Measurements from ENCODE around the gene PARP11.
A peak's percentile ranks its signal among the peaks of the same experiment; 100 is the strongest.
"Not testable (repeated sequence)": the region's sequence is repeated elsewhere in the genome, so short reads cannot be mapped to it uniquely, and the experiment has no call there.

The PARP11 gene

GRCh38 chr12:3882896-3883564 lies 9.8 kb upstream of the PARP11 start:
- H3K9me3 ChIP-seq (ENCODE audit: insufficient read depth, low read depth, low read length): no peaks in the 10 kb centered on the region
- no peak overlapping the region for H3K4me3 ChIP-seq (ENCODE audit: low read length)
- 58% methylated on average over 6 of the region's 7 CpGs for WGBS
- no peaks in the 10 kb centered on the region for H3K36me3 ChIP-seq (ENCODE audit: insufficient read depth, low read length)
- peaks cover 30% of the 10 kb centered on the region for H3K4me1 ChIP-seq (ENCODE audit: insufficient read depth, low read length)
- no peak overlapping the region for H3K9ac ChIP-seq (ENCODE audit: low read depth, low read length)
- no peak overlapping the region for H3K27ac ChIP-seq (ENCODE audit: low read depth, low read length)
- no peaks in the 10 kb centered on the region for H3K27me3 ChIP-seq (ENCODE audit: insufficient read depth, low read length)

GRCh38 chr12:3882406-3882805 lies 9.2 kb upstream of the PARP11 start:
- Histone ChIP-seq H3K9me3 (ENCODE audit: insufficient read depth, low read depth, low read length) (no peaks in the 10 kb centered on the region), H3K27me3 (ENCODE audit: insufficient read depth, low read length) (no peaks in the 10 kb centered on the region), H3K4me3 (ENCODE audit: low read length) (no peak overlapping the region), H3K9ac (ENCODE audit: low read depth, low read length) (no peak overlapping the region), H3K4me1 (ENCODE audit: insufficient read depth, low read length) (peaks cover 30% of the 10 kb centered on the region), H3K36me3 (ENCODE audit: insufficient read depth, low read length) (no peaks in the 10 kb centered on the region), H3K27ac (ENCODE audit: low read depth, low read length) (no peak overlapping the region)
- 53% methylated on average over 3 of the region's 4 CpGs for WGBS

- no peaks in the 10 kb centered on the region for H3K27me3 ChIP-seq (ENCODE audit: insufficient read depth, low read length)
- H3K9ac ChIP-seq (ENCODE audit: low read depth, low read length): no peak overlapping the region; the same call in 1 of the 2 replicates
- 58% methylated on average over 11 of the region's 11 CpGs for WGBS
- H3K4me3 ChIP-seq (ENCODE audit: low read length): no peak overlapping the region; the same call in 1 of the 2 replicates
- peaks cover 30% of the 10 kb centered on the region for H3K4me1 ChIP-seq (ENCODE audit: insufficient read depth, low read length)
- no peaks in the 10 kb centered on the region for H3K36me3 ChIP-seq (ENCODE audit: insufficient read depth, low read length)
- H3K27ac ChIP-seq (ENCODE audit: low read depth, low read length): no peak overlapping the region; the same call in 1 of the 2 replicates
- no peaks in the 10 kb centered on the region for H3K9me3 ChIP-seq (ENCODE audit: insufficient read depth, low read depth, low read length)
These were observed 8.2 kb upstream of the PARP11 start for GRCh38 chr12:3881281-3881950.

- Histone ChIP-seq H3K9ac (ENCODE audit: low read depth, low read length) (no peak overlapping the region), H3K4me3 (ENCODE audit: low read length) (no peak overlapping the region), H3K9me3 (ENCODE audit: insufficient read depth, low read depth, low read length) (no peaks in the 10 kb centered on the region), H3K27me3 (ENCODE audit: insufficient read depth, low read length) (no peaks in the 10 kb centered on the region), H3K4me1 (ENCODE audit: insufficient read depth, low read length) (peaks cover 26% of the 10 kb centered on the region; the same call in 1 of the 2 replicates), H3K27ac (ENCODE audit: low read depth, low read length) (no peak overlapping the region), H3K36me3 (ENCODE audit: insufficient read depth, low read length) (no peaks in the 10 kb centered on the region)
- 95% methylated on average over 3 of the region's 3 CpGs for WGBS
These were observed 6.6 kb upstream of the PARP11 start for GRCh38 chr12:3879846-3880245.

GRCh38 chr12:3871356-3871755 lies 1.8 kb downstream of the PARP11 start:
- Histone ChIP-seq H3K36me3 (ENCODE audit: insufficient read depth, low read length) (no peaks in the 10 kb centered on the region), H3K27me3 (ENCODE audit: insufficient read depth, low read length) (no peaks in the 10 kb centered on the region), H3K9me3 (ENCODE audit: insufficient read depth, low read depth, low read length) (no peaks in the 10 kb centered on the region), H3K27ac (ENCODE audit: low read depth, low read length) (no peak overlapping the region), H3K4me1 (ENCODE audit: insufficient read depth, low read length) (peaks cover 9% of the 10 kb centered on the region), H3K9ac (ENCODE audit: low read depth, low read length) (no peak overlapping the region), H3K4me3 (ENCODE audit: low read length) (peak overlapping the region; percentile 4)
- WGBS: 90% methylated on average over 3 of the region's 4 CpGs

GRCh38 chr12:3869865-3870264 lies 3.3 kb downstream of the PARP11 start:
- 87% methylated on average over 2 of the region's 6 CpGs for WGBS
- Histone ChIP-seq H3K9ac (ENCODE audit: low read depth, low read length) (no peak overlapping the region), H3K27me3 (ENCODE audit: insufficient read depth, low read length) (no peaks in the 10 kb centered on the region), H3K9me3 (ENCODE audit: insufficient read depth, low read depth, low read length) (peaks cover 14% of the 10 kb centered on the region; the same call in 1 of the 2 replicates), H3K4me3 (ENCODE audit: low read length) (no peak overlapping the region), H3K36me3 (ENCODE audit: insufficient read depth, low read length) (no peaks in the 10 kb centered on the region), H3K4me1 (ENCODE audit: insufficient read depth, low read length) (peaks cover 9% of the 10 kb centered on the region), H3K27ac (ENCODE audit: low read depth, low read length) (no peak overlapping the region)

- H3K9me3 ChIP-seq (ENCODE audit: insufficient read depth, low read depth, low read length): peaks cover 14% of the 10 kb centered on the region; the same call in 1 of the 2 replicates
- no peak overlapping the region for H3K4me3 ChIP-seq (ENCODE audit: low read length)
- no peak overlapping the region for H3K27ac ChIP-seq (ENCODE audit: low read depth, low read length)
- H3K36me3 ChIP-seq (ENCODE audit: insufficient read depth, low read length): no peaks in the 10 kb centered on the region
- peaks cover 9% of the 10 kb centered on the region for H3K4me1 ChIP-seq (ENCODE audit: insufficient read depth, low read length)
- WGBS: 92% methylated on average over 1 of the region's 1 CpG
- H3K9ac ChIP-seq (ENCODE audit: low read depth, low read length): no peak overlapping the region
- no peaks in the 10 kb centered on the region for H3K27me3 ChIP-seq (ENCODE audit: insufficient read depth, low read length)
These were observed 3.8 kb downstream of the PARP11 start for GRCh38 chr12:3869433-3869832.

- Histone ChIP-seq H3K27ac (ENCODE audit: low read depth, low read length) (no peak overlapping the region), H3K9ac (ENCODE audit: low read depth, low read length) (no peak overlapping the region), H3K4me1 (ENCODE audit: insufficient read depth, low read length) (no peaks in the 10 kb centered on the region), H3K27me3 (ENCODE audit: insufficient read depth, low read length) (no peaks in the 10 kb centered on the region), H3K36me3 (ENCODE audit: insufficient read depth, low read length) (peaks cover 5% of the 10 kb centered on the region; the same call in 1 of the 2 replicates), H3K9me3 (ENCODE audit: insufficient read depth, low read depth, low read length) (peaks cover 14% of the 10 kb centered on the region; the same call in 1 of the 2 replicates), H3K4me3 (ENCODE audit: low read length) (no peak overlapping the region)
- 95% methylated on average over 6 of the region's 6 CpGs for WGBS
These were observed 9.4 kb downstream of the PARP11 start for GRCh38 chr12:3863756-3864155.

- Histone ChIP-seq H3K9me3 (ENCODE audit: insufficient read depth, low read depth, low read length) (peaks cover under 1% of the 10 kb centered on the region; the same call in 1 of the 2 replicates), H3K4me1 (ENCODE audit: insufficient read depth, low read length) (no peaks in the 10 kb centered on the region), H3K27ac (ENCODE audit: low read depth, low read length) (no peak overlapping the region), H3K27me3 (ENCODE audit: insufficient read depth, low read length) (no peaks in the 10 kb centered on the region), H3K4me3 (ENCODE audit: low read length) (no peak overlapping the region), H3K36me3 (ENCODE audit: insufficient read depth, low read length) (no peaks in the 10 kb centered on the region; the same call in 1 of the 2 replicates), H3K9ac (ENCODE audit: low read depth, low read length) (no peak overlapping the region)
- WGBS: 95% methylated on average over 4 of the region's 5 CpGs
These were observed 30.7 kb downstream of the PARP11 start for GRCh38 chr12:3842517-3842916.

- no peaks in the 10 kb centered on the region for H3K27me3 ChIP-seq (ENCODE audit: insufficient read depth, low read length)
- WGBS: 98% methylated on average over 3 of the region's 3 CpGs
- peaks cover 3% of the 10 kb centered on the region; the same call in 1 of the 2 replicates for H3K4me1 ChIP-seq (ENCODE audit: insufficient read depth, low read length)
- no peak overlapping the region for H3K4me3 ChIP-seq (ENCODE audit: low read length)
- no peaks in the 10 kb centered on the region for H3K9me3 ChIP-seq (ENCODE audit: insufficient read depth, low read depth, low read length)
- H3K27ac ChIP-seq (ENCODE audit: low read depth, low read length): no peak overlapping the region
- no peak overlapping the region for H3K9ac ChIP-seq (ENCODE audit: low read depth, low read length)
- no peaks in the 10 kb centered on the region; the same call in 1 of the 2 replicates for H3K36me3 ChIP-seq (ENCODE audit: insufficient read depth, low read length)
These were observed 31.4 kb downstream of the PARP11 start for GRCh38 chr12:3841783-3842182.

GRCh38 chr12:3840833-3841232 lies 32.4 kb downstream of the PARP11 start:
- not testable (repeated sequence) for H3K27me3 ChIP-seq (ENCODE audit: insufficient read depth, low read length); H3K27ac ChIP-seq (ENCODE audit: low read depth, low read length); H3K36me3 ChIP-seq (ENCODE audit: insufficient read depth, low read length); H3K4me3 ChIP-seq (ENCODE audit: low read length); H3K9ac ChIP-seq (ENCODE audit: low read depth, low read length); H3K9me3 ChIP-seq (ENCODE audit: insufficient read depth, low read depth, low read length); H3K4me1 ChIP-seq (ENCODE audit: insufficient read depth, low read length)
- 90% methylated on average over 2 of the region's 2 CpGs for WGBS

Measured in HUES64 (cell line).